Smooth muscle cell (in vitro differentiated cells): Measurements from ENCODE around the gene TREX2. TPM values are rescaled to one million over a fixed set of nuclear protein-coding genes. Genes with fewer than 3 reads are reported as not detected.

Experiments
- DNase-seq: peaks from one replicate; lab custom pipeline; 2025; ENCODE audit not compliant: unreplicated experiment; lab: John Stamatoyannopoulos, UW
- H2AFZ ChIP-seq: fragments of 200-600 bp; sonication (generic); 2 replicates; pipeline ENCODE4 v1.6.0; 2016; ENCODE audit warnings: antibody characterized with exemption, low read depth, mild to moderate bottlenecking
- H3F3A ChIP-seq: fragments of 200-600 bp; sonication (generic); 2 replicates; pipeline ENCODE4 v1.6.0; 2017; ENCODE audit warnings: antibody characterized with exemption, low read depth
- H3K27ac ChIP-seq: fragments of 200-600 bp; sonication (generic); 2 replicates; pipeline ENCODE4 v1.5.1; 2016; ENCODE audit warnings: low read depth, mild to moderate bottlenecking
- H3K27me3 ChIP-seq: fragments of 200-600 bp; sonication (generic); 2 replicates; pipeline ENCODE4 v1.6.1; 2016; ENCODE audit warnings: low read depth, mild to moderate bottlenecking
- H3K36me3 ChIP-seq: fragments of 200-600 bp; sonication (generic); 2 replicates; pipeline ENCODE4 v1.5.1; 2016; ENCODE audit warnings: low read depth
- H3K4me1 ChIP-seq: fragments of 200-600 bp; sonication (generic); 2 replicates; pipeline ENCODE4 v1.5.1; 2016; ENCODE audit warnings: low read depth
- H3K4me2 ChIP-seq: fragments of 200-600 bp; sonication (generic); 2 replicates; pipeline ENCODE4 v1.6.0; 2016; ENCODE audit warnings: mild to moderate bottlenecking
- H3K4me3 ChIP-seq: fragments of 200-600 bp; sonication (generic); 2 replicates; pipeline ENCODE4 v1.5.1; 2016; ENCODE audit warnings: mild to moderate bottlenecking
- H3K79me2 ChIP-seq: fragments of 200-600 bp; sonication (generic); 2 replicates; pipeline ENCODE4 v1.6.0; 2016; ENCODE audit warnings: low read depth, mild to moderate bottlenecking
- H3K9ac ChIP-seq: fragments of 200-600 bp; sonication (generic); 2 replicates; pipeline ENCODE4 v1.6.0; 2016; ENCODE audit warnings: low read depth
- H3K9me3 ChIP-seq: fragments of 200-600 bp; sonication (generic); replicated peaks from 2 replicates; pipeline ENCODE4 v1.5.1; 2016; ENCODE audit warnings: low read depth
- H4K20me1 ChIP-seq: fragments of 200-600 bp; sonication (generic); 2 replicates; pipeline ENCODE4 v1.6.0; 2016; ENCODE audit warnings: low read depth
- CTCF ChIP-seq: fragments of 200-600 bp; sonication (generic); IDR thresholded peaks from 2 replicates; pipeline ENCODE4 v1.5.1; 2017; ENCODE audit warnings: borderline replicate concordance, mild to moderate bottlenecking, antibody characterized with exemption; ENCODE audit not compliant: insufficient read depth, poor library complexity, severe bottlenecking
- WGBS: methylation state at CpG from one replicate; pipeline ENCODE4 v1.1.7; 2016; ENCODE audit warnings: low lambda C conversion rate; 5-methylcytosine and 5-hydroxymethylcytosine counted together
- polyA plus RNA-seq: library from polyadenylated mRNA; unstranded; fragments of >200 nt; fragmentation: Nextera tagmentation; extraction: Ambion mirVana; gene quantifications from 2 replicates; pipeline ENCODE4 v1.2.1, GENCODE V29; 2016
- total RNA-seq: library from RNA; depleted of rRNA; stranded (reverse); fragments of >200 nt; gene quantifications from 2 replicates; pipeline ENCODE4 v1.2.3, GENCODE V29; 2014

The TREX2 gene
- total and polyA plus RNA-seq, 2 experiments from 2014 or later: 0.41 to 4.0 TPM

DNA sequence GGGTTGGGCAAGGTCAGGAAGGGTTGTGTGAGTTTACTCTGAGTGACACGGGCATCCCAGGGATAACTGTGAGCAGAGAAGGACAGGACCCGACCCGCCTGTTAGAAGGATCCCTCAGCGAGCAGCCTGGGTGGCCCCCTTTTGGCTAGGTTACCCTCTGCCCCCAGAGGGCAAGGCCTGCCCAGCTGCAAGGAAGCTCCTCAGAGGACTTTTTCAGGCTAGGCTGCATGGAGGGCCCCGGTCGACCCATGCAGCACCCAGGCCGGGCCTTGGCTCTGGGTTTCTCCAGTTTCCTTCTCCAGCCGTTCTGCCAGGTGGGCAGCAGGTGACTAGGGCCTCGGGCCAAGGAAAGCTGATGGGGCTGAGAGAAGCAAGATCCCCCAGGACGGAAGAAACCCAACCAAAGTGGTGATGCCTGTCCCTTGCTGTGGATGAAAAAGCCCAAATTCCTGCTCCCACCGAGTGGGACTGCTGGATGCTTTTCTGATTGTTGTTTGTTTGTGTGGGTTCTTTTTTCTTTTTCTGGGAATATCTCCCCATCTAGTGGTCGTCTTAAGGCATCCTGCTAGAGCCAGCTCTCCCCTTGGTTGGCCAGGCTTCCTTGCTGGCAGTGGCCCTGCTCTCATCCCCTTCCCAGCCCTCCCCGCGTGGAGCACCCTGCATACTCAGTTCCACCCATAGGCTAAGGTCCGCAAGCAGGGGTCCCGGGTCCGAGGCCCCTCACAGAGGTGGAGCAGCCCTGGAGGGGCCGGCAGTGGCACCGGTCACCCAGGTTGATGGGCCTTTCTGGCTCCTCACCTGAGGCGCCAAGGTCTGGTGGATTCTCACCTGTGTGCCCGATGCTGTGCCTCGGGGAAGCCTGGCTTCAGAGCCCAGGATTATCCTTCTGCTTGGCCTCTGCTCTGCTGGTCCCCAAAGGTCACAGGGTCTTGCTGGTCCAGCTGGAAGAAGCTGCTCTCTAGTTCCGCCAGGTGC lies 32.8 kb downstream of the TREX2 start:
- Histone ChIP-seq H3K4me3 (no peak overlapping the region), H3F3A (no peaks in the 10 kb centered on the region), H3K79me2 (no peaks in the 10 kb centered on the region), H3K36me3 (no peaks in the 10 kb centered on the region), H3K27ac (no peak overlapping the region), H3K4me2 (no peak overlapping the region), H3K9me3 (no peaks in the 10 kb centered on the region), H3K4me1 (no peaks in the 10 kb centered on the region), H3K27me3 (no peaks in the 10 kb centered on the region), H4K20me1 (no peaks in the 10 kb centered on the region), H3K9ac (no peak overlapping the region), H2AFZ (no peak overlapping the region)
- 79% methylated on average over 23 of the region's 23 CpGs for WGBS
- TF ChIP-seq CTCF: peak; percentile 10
- no peak for DNase-seq

DNA sequence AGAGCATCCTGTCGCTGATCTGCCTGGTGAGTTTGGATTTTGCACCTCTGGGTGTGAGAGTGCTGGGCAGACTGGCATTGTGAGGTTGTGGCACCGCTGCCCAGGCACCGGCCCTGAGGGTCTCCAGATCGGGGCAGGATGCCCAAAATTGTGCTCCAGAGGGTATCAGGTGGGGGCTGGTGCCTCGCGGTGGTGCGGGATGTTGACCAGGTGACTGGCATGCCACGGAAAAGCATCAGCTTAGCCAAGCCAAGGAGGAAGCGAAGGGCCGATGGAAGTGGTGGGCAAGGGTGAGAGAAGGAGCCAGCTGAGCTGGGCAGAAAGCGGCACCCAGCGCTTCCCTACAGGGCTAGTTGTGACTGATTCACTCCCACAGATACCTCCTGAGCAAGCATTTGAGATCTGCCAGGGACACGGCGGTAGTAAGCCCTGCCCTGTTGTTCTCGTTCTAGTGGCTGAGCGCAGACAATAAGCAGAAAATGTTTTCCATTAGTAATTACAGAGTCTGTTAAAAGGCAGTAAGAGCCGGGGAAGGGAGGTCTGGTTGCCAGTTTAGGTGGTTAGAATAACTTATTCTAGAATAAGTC lies 33.8 kb downstream of the TREX2 start:
- TF ChIP-seq CTCF: no peak
- H3K27ac ChIP-seq: no peak overlapping the region
- H3F3A ChIP-seq: no peaks in the 10 kb centered on the region
- no peaks in the 10 kb centered on the region for H3K27me3 ChIP-seq
- H3K36me3 ChIP-seq: no peaks in the 10 kb centered on the region
- H3K4me3 ChIP-seq: peak overlapping the region; percentile 55
- H3K79me2 ChIP-seq: no peaks in the 10 kb centered on the region
- no peaks in the 10 kb centered on the region for H3K9me3 ChIP-seq
- 79% methylated on average over 17 of the region's 17 CpGs for WGBS
- H3K4me1 ChIP-seq: no peaks in the 10 kb centered on the region
- no peak overlapping the region for H2AFZ ChIP-seq
- no peak overlapping the region for H3K9ac ChIP-seq
- H3K4me2 ChIP-seq: peak overlapping the region; percentile 88
- H4K20me1 ChIP-seq: no peaks in the 10 kb centered on the region
- DNase-seq: no peak

- no peak for TF ChIP-seq CTCF
- H3K4me3 ChIP-seq: peak within 1 kb of the TSS; percentile 55
- H4K20me1 ChIP-seq: no peaks in the 10 kb centered on the region
- WGBS: 54% methylated on average over 49 of the region's 75 CpGs
- H3K79me2 ChIP-seq: no peaks in the 10 kb centered on the region
- no peak for DNase-seq
- peak within 1 kb of the TSS; percentile 88 for H3K4me2 ChIP-seq
- no peaks in the 10 kb centered on the region for H3F3A ChIP-seq
- H3K36me3 ChIP-seq: no peaks in the 10 kb centered on the region
- no peak within 1 kb of the TSS for H2AFZ ChIP-seq
- H3K27ac ChIP-seq: no peak within 1 kb of the TSS
- no peaks in the 10 kb centered on the region for H3K4me1 ChIP-seq
- H3K9ac ChIP-seq: no peak within 1 kb of the TSS
- no peaks in the 10 kb centered on the region for H3K27me3 ChIP-seq
- no peaks in the 10 kb centered on the region for H3K9me3 ChIP-seq
Observed at GRCh38 chrX:153411255-153411987, 34.4 kb downstream of the TREX2 start, which contains the start of gene ZFP92. Gene ZFP92, plus strand, starts transcription at chrX:153411472. Its CDS starts 6,851 bp downstream, at chrX:153418323.
